H4 (cell line): ENCODE results near the gene SSH3. TPM values are rescaled to one million over a fixed set of nuclear protein-coding genes. Genes with fewer than 3 reads are reported as not detected.
A peak's percentile ranks its signal among the peaks of the same experiment; 100 is the strongest.

Source experiments
- DNase-seq: peaks from one replicate; pipeline ENCODE4 v3.0.0-alpha.2; 2015; ENCODE audit warnings: low spot score
- total RNA-seq: library from RNA; depleted of rRNA; stranded (reverse); fragments of >200 nt; shearing (Covaris generic); gene quantifications from 2 replicates; pipeline ENCODE4 v1.2.3, GENCODE V29; 2014

Gene SSH3
- total RNA-seq, 1 experiment from 2014 or later: 6.5 TPM

DNA sequence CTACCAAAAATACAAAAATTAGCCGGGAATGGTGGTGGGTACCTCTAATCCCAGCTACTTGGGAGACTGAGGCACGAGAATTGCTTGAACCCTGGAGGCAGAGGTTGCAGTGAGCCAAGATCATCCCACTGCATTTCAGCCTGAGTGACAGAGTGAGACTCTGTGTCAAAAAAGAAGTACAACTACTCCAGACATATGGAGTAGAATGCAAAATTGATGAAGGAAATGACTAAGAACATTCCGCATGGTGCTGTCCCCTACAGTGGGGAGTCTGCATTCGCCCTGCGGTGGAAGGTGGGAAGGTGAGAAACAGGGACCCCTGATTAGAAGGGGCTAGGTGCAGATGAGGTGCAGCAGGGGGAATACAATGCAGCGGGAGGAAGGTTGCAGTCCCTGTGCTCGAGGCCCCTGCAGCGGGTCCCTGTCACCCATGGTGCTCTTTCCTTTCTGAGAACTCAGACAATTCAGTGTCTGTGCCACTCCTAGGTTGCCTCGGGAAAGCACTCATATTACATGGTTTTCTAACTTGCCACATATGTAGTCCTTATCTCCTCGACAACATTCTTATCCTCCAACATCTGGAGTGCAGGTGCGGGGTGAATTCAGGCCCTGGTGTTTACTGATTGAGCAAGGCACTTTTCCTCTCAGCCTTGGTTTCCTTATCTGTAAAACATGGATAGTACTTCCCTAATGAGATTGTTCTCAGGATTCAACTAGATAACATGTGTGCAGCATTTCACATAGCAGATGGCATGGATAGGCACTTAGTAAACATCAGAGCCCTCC lies 44.8 kb downstream of the SSH3 start:
- no peak for DNase-seq

GRCh38 chr11:67349036-67349435 lies 45.7 kb downstream of the SSH3 start:
- no peak for DNase-seq

DNA sequence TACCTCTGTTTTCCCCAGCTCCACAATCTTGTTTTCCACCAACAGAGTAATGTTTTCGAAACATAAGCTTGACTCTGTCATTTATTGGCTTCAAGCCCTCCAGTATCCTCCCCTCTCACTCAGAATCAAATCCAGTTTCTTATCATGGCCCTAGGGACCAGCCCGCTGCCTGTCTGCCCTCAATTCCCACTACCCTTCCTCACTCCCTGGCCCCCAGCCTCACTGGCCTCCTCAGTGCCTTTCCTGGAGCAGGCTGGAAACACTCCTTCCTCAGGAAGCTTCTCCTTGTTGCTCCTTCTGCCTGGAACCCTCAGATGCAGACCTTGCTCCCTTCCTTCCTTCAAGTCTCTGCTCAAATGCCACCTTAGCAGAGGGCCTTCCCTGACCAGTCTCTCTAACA lies 46.1 kb downstream of the SSH3 start:
- DNase-seq: no peak

GRCh38 chr11:67349928-67350465 lies 46.7 kb downstream of the SSH3 start:
- DNase-seq: no peak

- DNase-seq: peak; percentile 75
Measured at GRCh38 chr11:67351275-67352005, 48.1 kb downstream of the SSH3 start.

DNA sequence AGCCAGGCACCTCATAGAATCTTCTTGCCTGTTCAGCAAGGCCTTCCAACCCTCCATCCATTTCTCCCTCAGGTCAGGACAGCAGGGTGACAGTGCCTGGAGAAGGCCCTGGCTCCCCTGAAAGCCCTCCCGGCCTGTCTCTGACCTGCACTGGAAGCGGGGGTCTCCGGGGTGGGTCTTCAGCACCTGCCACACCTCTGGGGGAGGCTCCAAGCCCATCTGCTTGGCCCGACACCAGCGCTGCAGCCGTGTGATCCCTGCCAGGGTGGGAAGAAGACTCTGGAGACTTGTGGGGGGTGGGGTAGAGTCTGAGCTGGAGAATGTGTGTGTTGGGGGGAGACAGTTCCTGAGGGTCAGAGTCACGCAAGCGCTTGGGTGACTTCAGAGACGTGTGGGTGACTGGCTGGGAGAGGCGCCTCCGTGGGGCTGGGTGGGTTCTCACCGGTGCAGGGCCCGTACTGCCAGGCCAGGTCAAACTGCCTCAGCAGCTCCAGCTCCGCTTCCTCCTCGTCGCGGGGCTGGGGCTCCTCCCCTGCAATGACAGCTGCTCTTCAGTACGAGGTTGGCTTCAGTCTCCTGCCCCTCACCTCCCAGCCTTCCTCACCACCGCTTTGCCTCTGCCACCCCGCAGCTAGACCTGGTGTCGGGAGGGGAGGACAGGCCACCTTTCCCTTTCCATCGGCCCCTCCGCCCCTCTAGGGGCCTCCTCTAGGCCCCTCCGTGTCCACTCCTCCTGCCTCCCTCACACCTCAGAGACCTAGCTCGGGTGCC lies 49.4 kb downstream of the SSH3 start:
- no peak for DNase-seq

DNA sequence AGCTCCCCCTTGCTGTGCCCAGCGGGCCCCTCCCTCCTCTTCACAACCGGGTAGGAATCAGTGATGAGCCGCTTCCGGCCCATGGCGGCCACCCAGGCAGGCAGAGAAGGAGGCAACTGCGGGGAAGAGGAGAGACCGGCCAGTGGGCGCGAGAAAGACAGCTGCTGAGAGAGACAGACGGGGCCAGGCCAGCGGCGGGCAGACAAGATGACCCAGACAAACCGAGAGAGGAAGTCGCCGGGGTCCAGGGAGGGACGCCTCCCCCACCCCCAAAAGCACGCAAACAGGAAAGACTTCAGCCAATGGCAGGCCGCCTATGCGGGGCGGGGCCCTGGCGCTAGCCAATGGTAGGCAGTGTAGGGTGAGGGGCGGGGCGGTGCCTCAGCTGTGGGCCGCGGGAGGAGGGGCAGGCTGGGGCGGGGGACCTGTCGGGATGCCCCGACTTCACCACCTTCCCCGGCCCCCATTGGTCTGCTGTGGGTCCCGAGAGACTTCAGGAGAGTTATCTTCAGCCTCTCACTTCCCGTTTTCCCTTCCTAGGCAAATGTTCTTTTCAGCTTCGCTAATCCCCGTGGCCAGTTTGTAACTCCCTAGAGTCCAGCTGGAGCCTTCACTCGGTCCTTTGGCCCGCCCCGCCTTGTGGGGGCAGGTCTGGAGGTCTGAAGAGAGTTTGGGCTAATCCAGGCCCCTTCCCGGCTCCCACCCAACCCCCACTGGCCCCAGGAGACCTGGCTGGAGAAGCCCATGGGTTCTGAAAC lies 50.2 kb downstream of the SSH3 start, which contains the start of gene POLD4:
Gene POLD4, minus strand, starts transcription at position 230 of the 758 bp plus-strand sequence. Its CDS starts 147 bp downstream, at position 83.
- peak; percentile 92 for DNase-seq

DNA sequence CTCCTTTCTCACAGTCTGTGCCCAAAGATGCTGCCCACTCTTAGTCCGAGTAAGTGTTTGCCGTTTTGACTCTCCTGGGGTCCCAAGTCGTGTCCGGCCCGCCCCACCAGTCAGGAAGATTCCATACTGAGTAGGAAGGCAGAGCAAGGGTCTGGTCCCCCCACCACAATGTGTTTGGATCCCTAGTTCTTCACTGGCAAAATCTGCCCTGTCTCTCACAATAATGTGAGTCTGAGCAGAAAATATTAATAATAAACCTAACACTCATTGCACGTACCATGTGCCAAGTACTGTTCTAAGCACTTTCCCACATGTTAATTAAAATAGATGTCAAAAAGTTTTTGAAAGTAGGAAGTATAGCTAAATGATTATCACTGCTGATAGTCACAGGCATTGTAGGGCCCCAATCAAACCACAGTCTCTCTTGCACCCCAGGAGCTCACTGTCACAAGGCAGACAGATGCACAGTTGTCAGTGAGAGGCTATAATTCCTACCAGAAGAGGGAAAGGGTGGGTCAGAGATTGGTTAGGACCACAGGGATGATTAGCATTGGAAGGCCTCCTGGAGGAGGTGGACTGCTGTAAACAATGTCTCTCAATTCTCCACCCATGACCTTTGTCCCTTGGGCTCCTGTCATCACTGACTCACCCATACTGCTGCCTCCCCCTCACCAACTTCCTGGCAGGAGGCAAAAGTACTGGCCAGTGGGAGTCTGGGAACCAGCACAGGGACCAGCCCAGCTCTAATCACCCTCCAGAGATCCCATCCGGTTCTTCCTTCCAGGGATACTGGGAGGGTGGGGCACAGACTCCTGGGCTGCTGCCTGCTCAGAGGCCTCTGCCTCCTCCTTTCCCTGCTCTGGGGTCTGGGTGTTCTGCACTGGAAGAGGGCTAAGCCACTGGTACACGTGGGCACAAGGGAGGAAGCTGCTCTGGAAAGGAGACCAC lies 51.0 kb downstream of the SSH3 start:
- DNase-seq: peak; percentile 93

DNA sequence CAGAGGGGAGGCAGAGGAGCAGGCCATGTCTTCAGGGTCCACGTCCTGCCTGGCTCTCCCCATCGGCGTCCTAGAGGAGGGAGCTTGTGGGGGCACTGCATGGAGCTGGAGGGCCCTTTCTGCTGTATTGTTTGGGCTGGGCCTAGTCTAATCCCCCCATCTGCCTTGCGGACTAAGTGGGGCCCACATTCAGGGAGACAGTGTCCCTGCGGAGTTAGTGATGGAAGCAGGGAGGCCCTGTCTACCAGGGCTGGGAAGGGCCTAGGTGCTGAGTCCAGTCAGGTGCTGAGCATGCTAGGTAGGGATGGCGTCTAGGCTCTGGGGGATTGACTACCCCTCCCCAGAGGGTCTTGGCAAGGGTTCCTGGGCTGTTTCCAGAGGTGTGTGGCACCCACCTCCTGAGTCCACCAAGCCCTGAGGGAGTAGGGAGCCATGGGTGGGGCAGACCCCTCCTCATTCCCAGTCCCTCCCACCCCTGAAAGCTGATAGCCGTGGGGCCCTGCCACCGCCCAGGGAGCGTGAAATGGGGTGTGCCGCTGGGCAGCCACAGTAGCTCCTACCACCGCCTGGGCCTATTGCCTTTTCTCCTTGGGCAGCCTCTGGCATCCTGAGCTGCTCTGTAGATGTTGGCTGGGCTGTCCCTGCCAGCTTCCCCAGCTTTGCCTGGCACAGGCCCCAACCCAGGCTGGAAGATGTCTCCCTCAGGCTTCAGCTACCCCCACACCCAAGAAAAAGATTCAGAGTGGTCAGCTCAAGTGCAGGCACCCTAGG lies 51.9 kb downstream of the SSH3 start:
- no peak for DNase-seq

- DNase-seq: no peak
Measured at GRCh38 chr11:67355794-67356386, 52.6 kb downstream of the SSH3 start.

DNA sequence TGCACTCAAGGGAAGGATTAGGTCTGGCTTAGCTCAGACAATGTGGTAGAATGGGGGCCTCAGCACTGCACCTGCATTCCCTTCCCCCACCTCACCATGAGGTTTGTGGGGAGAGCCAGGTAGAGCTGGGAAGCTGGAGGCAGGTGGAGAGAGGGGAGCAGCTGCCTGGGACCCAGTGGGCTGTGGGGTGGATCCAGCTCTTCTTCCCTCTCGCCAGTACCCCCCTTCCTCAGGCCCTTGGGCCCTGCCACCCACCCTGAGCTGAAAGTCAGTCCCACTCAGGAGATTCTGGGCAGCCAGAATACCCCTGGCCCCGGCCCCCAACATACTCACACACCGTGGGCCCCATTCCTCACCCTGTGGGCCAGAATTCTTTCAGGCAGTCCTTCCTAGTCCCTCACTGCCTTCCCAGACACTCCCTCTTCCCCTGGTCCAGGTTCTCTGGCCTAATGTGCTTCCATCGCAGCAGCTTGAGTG lies 53.1 kb downstream of the SSH3 start:
- DNase-seq: no peak

- peak; percentile 76 for DNase-seq
Measured at GRCh38 chr11:67356864-67357561, 53.7 kb downstream of the SSH3 start.

- DNase-seq: peak; percentile 61
Measured at GRCh38 chr11:67357831-67358670, 54.7 kb downstream of the SSH3 start.
